Stomach smooth muscle (tissue), 2 donors: ENCODE measurements around the gene FYN.

Experiments
- H3K27ac ChIP-seq: one replicate; pipeline ENCODE4 v1.7.0; 2013; ENCODE audit warnings: mild to moderate bottlenecking, low read length, inconsistent platforms
- H3K27me3 ChIP-seq, 2 donors: one replicate each; pipeline ENCODE4 v1.7.0; 2013; ENCODE audit warnings: low read length in 2 of 2; ENCODE audit not compliant: insufficient read depth in 2 of 2, control insufficient read depth in 1 of 2
- H3K36me3 ChIP-seq, 2 donors: one replicate each; pipeline ENCODE4 v1.7.0; 2013; ENCODE audit warnings: low read length in 2 of 2; ENCODE audit not compliant: control insufficient read depth in 2 of 2, insufficient read depth in 2 of 2
- H3K4me1 ChIP-seq: one replicate; pipeline ENCODE4 v1.7.0; 2013; ENCODE audit warnings: low read length; ENCODE audit not compliant: control insufficient read depth, insufficient read depth
- H3K4me3 ChIP-seq, 2 donors: one replicate each; pipeline ENCODE4 v1.7.0; 2013; ENCODE audit warnings: low read length in 2 of 2
- H3K9ac ChIP-seq, 2 donors: one replicate each; pipeline ENCODE4 v1.7.0; 2013; ENCODE audit warnings: low read length in 2 of 2, mild to moderate bottlenecking in 1 of 2
- H3K9me3 ChIP-seq, 2 donors: one replicate each; pipeline ENCODE4 v1.7.0; 2013; ENCODE audit warnings: low read length in 2 of 2; ENCODE audit not compliant: control insufficient read depth in 2 of 2
- donor health status: healthy.
- donor health status: Pancreatic carcinoma.

Gene FYN

GRCh38 chr6:111798281-111798725 is 74.9 kb downstream of the FYN start:
- H3K9ac ChIP-seq = no peak overlapping the region
- H3K27me3 ChIP-seq = no peaks in the 10 kb centered on the region
- no peaks in the 10 kb centered on the region for H3K36me3 ChIP-seq
- no peak overlapping the region for H3K4me3 ChIP-seq
- H3K9me3 ChIP-seq = no peaks in the 10 kb centered on the region
- no peak overlapping the region for H3K27ac ChIP-seq
- peaks cover 3% of the 10 kb centered on the region for H3K4me1 ChIP-seq

- Histone ChIP-seq H3K4me3 (no peak overlapping the region), H3K9ac (no peak overlapping the region), H3K27me3 (no peaks in the 10 kb centered on the region), H3K9me3 (no peaks in the 10 kb centered on the region), H3K36me3 (no peaks in the 10 kb centered on the region), H3K27ac (no peak overlapping the region), H3K4me1 (peaks cover 3% of the 10 kb centered on the region)
These were observed 76.8 kb downstream of the FYN start for GRCh38 chr6:111796310-111796918.

GRCh38 chr6:111795558-111795957 is 77.7 kb downstream of the FYN start:
- Histone ChIP-seq H3K9ac (no peak overlapping the region), H3K4me3 (no peak overlapping the region), H3K9me3 (no peaks in the 10 kb centered on the region), H3K4me1 (peaks cover 3% of the 10 kb centered on the region), H3K36me3 (no peaks in the 10 kb centered on the region), H3K27ac (no peak overlapping the region), H3K27me3 (no peaks in the 10 kb centered on the region)

GRCh38 chr6:111794727-111795452 is 78.4 kb downstream of the FYN start:
- Histone ChIP-seq H3K9ac (no peak overlapping the region), H3K9me3 (no peaks in the 10 kb centered on the region), H3K27ac (no peak overlapping the region), H3K4me3 (no peak overlapping the region), H3K27me3 (no peaks in the 10 kb centered on the region), H3K36me3 (no peaks in the 10 kb centered on the region), H3K4me1 (peaks cover 5% of the 10 kb centered on the region)

GRCh38 chr6:111794300-111794699 is 79.0 kb downstream of the FYN start:
- no peaks in the 10 kb centered on the region for H3K9me3 ChIP-seq
- H3K4me1 ChIP-seq = peaks cover 3% of the 10 kb centered on the region
- H3K9ac ChIP-seq = no peak overlapping the region
- H3K27me3 ChIP-seq = no peaks in the 10 kb centered on the region
- H3K36me3 ChIP-seq = no peaks in the 10 kb centered on the region
- H3K27ac ChIP-seq = no peak overlapping the region
- H3K4me3 ChIP-seq = no peak overlapping the region

GRCh38 chr6:111793711-111794111 is 79.5 kb downstream of the FYN start:
- no peaks in the 10 kb centered on the region for H3K36me3 ChIP-seq
- no peaks in the 10 kb centered on the region for H3K27me3 ChIP-seq
- no peak overlapping the region for H3K9ac ChIP-seq
- no peak overlapping the region for H3K4me3 ChIP-seq
- peaks cover 6% of the 10 kb centered on the region for H3K4me1 ChIP-seq
- no peak overlapping the region for H3K27ac ChIP-seq
- H3K9me3 ChIP-seq = no peaks in the 10 kb centered on the region

GRCh38 chr6:111792914-111793700 is 80.1 kb downstream of the FYN start:
- H3K9ac ChIP-seq = no peak overlapping the region
- no peaks in the 10 kb centered on the region for H3K36me3 ChIP-seq
- H3K27ac ChIP-seq = no peak overlapping the region
- H3K4me3 ChIP-seq = no peak overlapping the region
- H3K27me3 ChIP-seq = no peaks in the 10 kb centered on the region
- no peaks in the 10 kb centered on the region for H3K9me3 ChIP-seq
- H3K4me1 ChIP-seq = peaks cover 6% of the 10 kb centered on the region

GRCh38 chr6:111792241-111792640 is 81.0 kb downstream of the FYN start:
- no peaks in the 10 kb centered on the region for H3K36me3 ChIP-seq
- H3K27ac ChIP-seq = no peak overlapping the region
- no peak overlapping the region for H3K9ac ChIP-seq
- H3K4me3 ChIP-seq = no peak overlapping the region
- H3K27me3 ChIP-seq = no peaks in the 10 kb centered on the region
- H3K4me1 ChIP-seq = peaks cover 6% of the 10 kb centered on the region
- H3K9me3 ChIP-seq = no peaks in the 10 kb centered on the region

- Histone ChIP-seq H3K4me3 (no peak overlapping the region), H3K27ac (no peak overlapping the region), H3K36me3 (no peaks in the 10 kb centered on the region), H3K9ac (no peak overlapping the region), H3K27me3 (no peaks in the 10 kb centered on the region), H3K9me3 (no peaks in the 10 kb centered on the region), H3K4me1 (peaks cover 6% of the 10 kb centered on the region)
These were observed 81.8 kb downstream of the FYN start for GRCh38 chr6:111791415-111791814.

GRCh38 chr6:111789598-111789997 is 83.7 kb downstream of the FYN start:
- Histone ChIP-seq H3K4me1 (peaks cover 6% of the 10 kb centered on the region), H3K27ac (no peak overlapping the region)

More at GRCh38 chr6:111789598-111789997, 83.7 kb downstream of the FYN start:
- Histone ChIP-seq H3K36me3 (no peaks in the 10 kb centered on the region), H3K9me3 (no peaks in the 10 kb centered on the region), H3K4me3 (no peak overlapping the region), H3K9ac (no peak overlapping the region), H3K27me3 (no peaks in the 10 kb centered on the region)
